Measurements from ENCODE around the gene FXYD3. TPM values are rescaled to one million over a fixed set of nuclear protein-coding genes. Genes with fewer than 3 reads are reported as not detected.
A peak's percentile ranks its signal among the peaks of the same experiment; 100 is the strongest.

FXYD3 gene
- polyA plus RNA-seq, 1 experiment = not detected

DNA sequence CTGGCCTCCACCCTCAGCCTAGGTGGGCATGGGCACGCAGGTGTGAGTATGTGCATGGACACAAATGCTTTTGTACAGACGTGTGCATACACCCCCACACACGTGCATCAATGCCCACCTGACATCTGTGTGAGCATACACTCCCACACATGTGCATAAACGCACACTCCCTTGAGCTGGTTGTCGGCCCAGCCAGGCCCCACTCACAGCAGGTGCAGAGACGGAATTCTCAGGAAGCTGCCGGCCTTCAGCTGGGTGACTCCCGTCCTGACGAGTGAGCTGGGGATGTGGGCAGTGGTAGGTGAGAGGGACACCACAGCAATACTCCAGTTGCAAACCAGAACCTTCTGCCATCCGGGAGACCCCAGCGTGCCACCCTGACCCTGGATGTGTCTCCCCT lies 18.2 kb downstream of the FXYD3 start:
- Histone ChIP-seq H3K27me3 (ENCODE audit: control insufficient read depth, insufficient read depth, low read length) (peaks cover 4% of the 10 kb centered on the region; the same call in 1 of the 2 replicates), H3K4me3 (ENCODE audit: low read depth, low read length) (no peak overlapping the region), H3K36me3 (ENCODE audit: control insufficient read depth, insufficient read depth, low read length) (no peaks in the 10 kb centered on the region)
- ChIA-PET POLR2A (no interaction called here), CTCF (interaction anchor here (3.0 to 5.6 kb wide), 3 partner anchors 9 to 70 kb away, joined by 22 to 59 read pairs (median 26); partner anchors contain the start of gene FXYD3)
- DNase-seq (ENCODE audit: low read depth) = no peak
- TF ChIP-seq, protein P1, sequence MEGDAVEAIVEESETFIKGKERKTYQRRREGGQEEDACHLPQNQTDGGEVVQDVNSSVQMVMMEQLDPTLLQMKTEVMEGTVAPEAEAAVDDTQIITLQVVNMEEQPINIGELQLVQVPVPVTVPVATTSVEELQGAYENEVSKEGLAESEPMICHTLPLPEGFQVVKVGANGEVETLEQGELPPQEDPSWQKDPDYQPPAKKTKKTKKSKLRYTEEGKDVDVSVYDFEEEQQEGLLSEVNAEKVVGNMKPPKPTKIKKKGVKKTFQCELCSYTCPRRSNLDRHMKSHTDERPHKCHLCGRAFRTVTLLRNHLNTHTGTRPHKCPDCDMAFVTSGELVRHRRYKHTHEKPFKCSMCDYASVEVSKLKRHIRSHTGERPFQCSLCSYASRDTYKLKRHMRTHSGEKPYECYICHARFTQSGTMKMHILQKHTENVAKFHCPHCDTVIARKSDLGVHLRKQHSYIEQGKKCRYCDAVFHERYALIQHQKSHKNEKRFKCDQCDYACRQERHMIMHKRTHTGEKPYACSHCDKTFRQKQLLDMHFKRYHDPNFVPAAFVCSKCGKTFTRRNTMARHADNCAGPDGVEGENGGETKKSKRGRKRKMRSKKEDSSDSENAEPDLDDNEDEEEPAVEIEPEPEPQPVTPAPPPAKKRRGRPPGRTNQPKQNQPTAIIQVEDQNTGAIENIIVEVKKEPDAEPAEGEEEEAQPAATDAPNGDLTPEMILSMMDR (IDR thresholded peaks at IDR 0.05; ENCODE audit: insufficient read depth, low read depth, low read length) = no peak

DNA sequence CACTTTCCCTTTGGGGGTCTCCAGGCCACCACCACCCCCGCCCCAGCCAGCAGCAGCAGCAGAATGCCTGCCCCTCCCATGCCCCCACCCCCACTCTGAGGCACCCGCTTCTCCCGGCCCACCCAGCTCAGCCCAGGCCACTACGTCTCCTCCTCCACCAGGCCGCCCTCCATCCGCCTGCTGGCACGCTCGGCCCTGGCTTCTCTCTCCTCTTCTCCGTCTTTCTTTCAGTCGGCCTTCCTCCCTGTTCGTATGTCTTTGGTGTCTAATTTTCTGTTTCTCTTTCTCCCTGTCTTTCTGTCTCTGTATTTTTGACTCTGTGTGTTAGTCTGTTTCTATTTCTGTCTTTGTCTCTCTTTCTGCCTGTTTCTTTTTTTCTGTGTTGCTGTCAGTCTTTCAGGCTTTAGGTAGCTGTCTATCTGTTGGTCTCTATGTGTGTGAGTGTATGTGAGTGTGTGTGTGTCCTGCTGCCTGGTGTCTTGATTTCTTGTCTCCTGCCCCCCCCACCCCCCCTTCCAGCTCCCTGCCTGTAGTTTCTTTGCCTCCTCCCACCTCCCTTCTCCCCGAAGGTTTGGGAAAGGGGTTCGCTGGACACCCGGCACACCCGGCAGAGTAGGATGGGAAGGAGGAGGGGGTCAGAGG lies 19.1 kb downstream of the FXYD3 start, which contains the start of gene LGI4:
LGI4 (minus strand) TSS at position 459 of the 642 bp plus-strand sequence; CDS start at position 80, 379 bp downstream.
- no peak for DNase-seq (ENCODE audit: low read depth)
- TF ChIP-seq, protein P1 (IDR thresholded peaks at IDR 0.05; ENCODE audit: insufficient read depth, low read depth, low read length) = no peak
- H3K27me3 ChIP-seq (ENCODE audit: control insufficient read depth, insufficient read depth, low read length) = peaks cover 4% of the 10 kb centered on the region; the same call in 1 of the 2 replicates
- ChIA-PET CTCF (interaction anchor here (1.2 to 5.6 kb wide), 20 partner anchors 7 to 127 kb away, joined by 3 to 77 read pairs (median 12); partner anchors contain the start of genes FXYD3 and FXYD5), POLR2A (no interaction called here)
- no peak within 1 kb of the TSS for H3K4me3 ChIP-seq (ENCODE audit: low read depth, low read length)
- H3K36me3 ChIP-seq (ENCODE audit: control insufficient read depth, insufficient read depth, low read length) = no peaks in the 10 kb centered on the region

DNA sequence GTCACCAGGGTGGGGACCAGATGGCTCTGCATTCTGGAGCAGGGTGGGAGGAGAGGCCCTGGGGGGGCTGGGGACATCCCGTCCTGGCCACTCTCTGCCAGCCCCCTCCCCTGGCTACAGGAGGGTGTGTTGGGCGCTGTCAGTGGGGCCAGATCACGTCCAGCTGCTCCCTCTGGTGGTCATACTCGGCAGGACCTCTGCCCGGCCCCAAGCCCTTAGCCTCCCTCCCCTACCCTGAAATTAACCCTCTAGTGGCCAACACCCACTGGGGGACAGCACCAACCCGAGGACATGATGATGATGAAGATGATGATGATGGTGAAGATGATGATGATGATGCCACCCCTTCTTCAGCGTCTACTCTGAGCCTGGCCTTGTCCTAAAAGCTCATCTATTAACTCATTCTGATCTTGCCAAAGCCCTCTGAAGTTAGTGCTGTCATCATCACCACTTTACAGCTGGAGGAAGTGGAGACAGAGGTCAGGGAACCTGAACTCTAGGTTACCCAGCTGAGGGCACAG lies 19.8 kb downstream of the FXYD3 start:
- Histone ChIP-seq H3K27me3 (ENCODE audit: control insufficient read depth, insufficient read depth, low read length) (peaks cover 2% of the 10 kb centered on the region; the same call in 1 of the 2 replicates), H3K36me3 (ENCODE audit: control insufficient read depth, insufficient read depth, low read length) (no peaks in the 10 kb centered on the region), H3K4me3 (ENCODE audit: low read depth, low read length) (no peak overlapping the region)
- no peak for DNase-seq (ENCODE audit: low read depth)
- TF ChIP-seq, protein P1 (IDR thresholded peaks at IDR 0.05; ENCODE audit: insufficient read depth, low read depth, low read length) = peak; percentile 93
- ChIA-PET CTCF (interaction anchor here (1.0 to 5.6 kb wide), 25 partner anchors 8 to 128 kb away, joined by 3 to 77 read pairs (median 9); partner anchors contain the start of genes FXYD3 and FXYD5), POLR2A (no interaction called here)

DNA sequence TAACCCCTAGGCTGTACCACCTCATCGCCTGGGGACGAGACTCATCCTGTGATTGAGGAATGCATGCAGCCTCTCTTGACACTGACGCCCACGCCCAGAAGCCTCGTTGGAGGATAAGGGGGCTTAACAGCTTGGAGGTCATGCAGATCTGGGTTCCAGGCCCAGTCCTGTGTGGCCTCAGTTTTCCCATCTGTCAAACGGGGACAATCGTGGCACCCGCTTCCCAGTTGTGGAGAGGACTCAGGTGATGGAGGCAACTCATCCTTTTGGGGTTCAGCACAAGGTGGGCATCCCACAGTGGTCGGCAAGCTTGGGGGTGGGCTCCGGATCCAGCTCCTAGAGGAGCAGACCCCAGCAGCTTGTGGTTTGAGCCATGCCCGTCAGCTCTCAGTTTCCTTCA lies 20.6 kb downstream of the FXYD3 start:
- no peak overlapping the region for H3K4me3 ChIP-seq (ENCODE audit: low read depth, low read length)
- DNase-seq (ENCODE audit: low read depth) = no peak
- H3K27me3 ChIP-seq (ENCODE audit: control insufficient read depth, insufficient read depth, low read length) = no peaks in the 10 kb centered on the region; the same call in 1 of the 2 replicates
- CTCF ChIA-PET = interaction anchor here (0.5 to 5.6 kb wide), 26 partner anchors 9 to 658 kb away, joined by 3 to 77 read pairs (median 9); partner anchors contain the start of genes FXYD3 and FXYD5
- POLR2A ChIA-PET = no interaction called here
- no peaks in the 10 kb centered on the region for H3K36me3 ChIP-seq (ENCODE audit: control insufficient read depth, insufficient read depth, low read length)
- TF ChIP-seq, protein P1 (IDR thresholded peaks at IDR 0.05; ENCODE audit: insufficient read depth, low read depth, low read length) = no peak

DNA sequence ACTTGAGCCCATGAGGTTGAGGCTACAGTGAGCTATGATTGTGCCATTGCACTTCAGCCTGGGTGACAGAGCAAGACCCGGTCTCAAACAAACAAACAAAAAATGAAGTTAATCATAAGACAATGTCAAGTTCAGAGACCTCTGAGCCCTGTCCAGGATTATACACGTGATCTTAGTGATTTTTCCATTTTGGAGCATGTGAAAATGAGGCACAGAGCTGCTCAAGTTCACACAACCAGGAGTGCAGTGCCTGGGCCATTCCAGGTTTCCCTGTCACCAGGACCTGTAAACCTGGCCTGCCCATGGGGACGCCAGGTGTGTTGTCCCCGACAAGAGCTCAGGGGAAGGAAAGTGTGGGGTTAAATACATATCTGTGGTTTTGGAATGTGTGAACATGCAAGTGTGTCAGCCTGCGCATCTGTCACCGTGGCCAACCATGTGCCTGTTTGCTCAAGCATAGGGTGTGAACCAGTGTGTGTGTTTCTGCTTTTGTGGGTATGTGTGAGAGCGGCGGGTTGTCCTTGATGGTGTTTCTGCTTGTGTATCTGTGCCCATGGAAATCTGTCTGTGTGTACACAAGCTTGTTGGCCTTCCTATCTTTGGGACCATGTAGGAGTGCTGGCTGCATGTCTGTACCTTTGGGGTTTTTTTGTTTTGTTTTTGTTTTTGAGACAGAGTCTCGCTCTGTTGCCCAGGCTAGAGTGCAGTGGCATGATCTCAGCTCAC lies 21.5 kb downstream of the FXYD3 start:
- Histone ChIP-seq H3K4me3 (ENCODE audit: low read depth, low read length) (no peak overlapping the region), H3K27me3 (ENCODE audit: control insufficient read depth, insufficient read depth, low read length) (no peaks in the 10 kb centered on the region; the same call in 1 of the 2 replicates), H3K36me3 (ENCODE audit: control insufficient read depth, insufficient read depth, low read length) (no peaks in the 10 kb centered on the region)
- TF ChIP-seq, protein P1 (IDR thresholded peaks at IDR 0.05; ENCODE audit: insufficient read depth, low read depth, low read length) = no peak
- POLR2A ChIA-PET = no interaction called here
- DNase-seq (ENCODE audit: low read depth) = no peak
- CTCF ChIA-PET = interaction anchor here (0.6 to 5.6 kb wide), 14 partner anchors 10 to 1655 kb away, joined by 3 to 77 read pairs (median 13); partner anchors contain the start of genes FXYD3 and FXYD5
